ENCODE results near the gene AS3MT. TPM values are rescaled to one million over a fixed set of nuclear protein-coding genes. Genes with fewer than 3 reads are reported as not detected.

The AS3MT gene
- total and polyA plus RNA-seq, 2 of the 8 experiments (the other 6 are each of a cell fraction or from before 2014, with no cell fraction given), result 5.8 to 10.3 TPM

- Histone ChIP-seq H4K5ac (ENCODE audit: insufficient read length, low read depth, low read length) (no peak overlapping the region), H3K79me2 (ENCODE audit: control insufficient read depth in 1 of 2, insufficient read depth in 2 of 2, low read length in 2 of 2) (no peaks in the 10 kb centered on the region), H2BK120ac (replicated peaks; ENCODE audit: low read depth, low read length) (no peak overlapping the region), H3K4ac (replicated peaks; ENCODE audit: insufficient read length, low read depth, low read length) (no peak overlapping the region), H3K27ac (ENCODE audit: low read depth, low read length) (no peak overlapping the region), H3K56ac (replicated peaks; ENCODE audit: insufficient read length, low read depth, low read length) (no peak overlapping the region), H2BK12ac (ENCODE audit: low read depth, low read length) (peak overlapping the region; percentile 33; the same call in 1 of the 2 replicates), H3K4me3 (ENCODE audit: extremely low read depth in 1 of 4, insufficient read depth in 2 of 4, low read depth in 3 of 4, low read length in 4 of 4) (no peak overlapping the region), H4K91ac (replicated peaks; ENCODE audit: insufficient read length, low read length) (no peak overlapping the region), H3K9me3 (ENCODE audit: insufficient read depth in 2 of 2, low read depth in 1 of 2, low read length in 1 of 2) (no peaks in the 10 kb centered on the region), H3K27me3 (replicated peaks in 1 of 4; ENCODE audit: control insufficient read depth in 3 of 4, extremely low read depth in 1 of 4, insufficient read depth in 3 of 4, low read length in 3 of 4) (no peaks in the 10 kb centered on the region; a peak in 1 of 7 replicates), H4K8ac (ENCODE audit: extremely low read depth, insufficient read depth, low read length) (no peak overlapping the region), H3K79me1 (ENCODE audit: low read depth, low read length) (no peaks in the 10 kb centered on the region), H3K23me2 (ENCODE audit: low read depth, low read length) (no peaks in the 10 kb centered on the region; the same call in 1 of the 2 replicates), H3K9ac (replicated peaks in 1 of 4; ENCODE audit: extremely low read depth in 1 of 4, low read depth in 3 of 4, low read length in 3 of 4) (no peak overlapping the region), H2AK5ac (ENCODE audit: low read depth, low read length) (no peak overlapping the region), H3K4me1 (replicated peaks in 1 of 4; ENCODE audit: control insufficient read depth in 3 of 4, insufficient read depth in 4 of 4, low read length in 3 of 4) (0 out of 7 replicates have a peak, but pooled peaks cover 0 to 2% (median 0%) of the 10 kb centered on the region in 4 experiments), H2BK5ac (ENCODE audit: low read depth, low read length) (no peak overlapping the region), H4K20me1 (replicated peaks in 1 of 2; ENCODE audit: control insufficient read depth in 1 of 2, insufficient read depth in 2 of 2, low read length in 2 of 2) (no peaks in the 10 kb centered on the region), H3K18ac (ENCODE audit: extremely low read depth, low read length) (no peak overlapping the region), H2AFZ (ENCODE audit: low read length) (no peak overlapping the region), H3K14ac (ENCODE audit: insufficient read length) (no peak overlapping the region), H3K23ac (ENCODE audit: insufficient read length) (no peak overlapping the region), H2BK15ac (ENCODE audit: low read length) (no peak overlapping the region), H3K4me2 (ENCODE audit: insufficient read depth in 1 of 2, low read depth in 2 of 2, low read length in 2 of 2) (no peak overlapping the region), H3K36me3 (ENCODE audit: control insufficient read depth in 2 of 4, insufficient read depth in 4 of 4, low read length in 3 of 4) (no peaks in the 10 kb centered on the region), H2BK20ac (ENCODE audit: low read length) (no peak overlapping the region)
- FAIRE-seq (no peak), DNase-seq (ENCODE audit: low read depth in 1 of 2, low spot score in 2 of 2) (no peak)
- ChIA-PET CTCF (ENCODE audit: partially characterized antibody) (interaction anchor here (0.6 to 11.3 kb wide), 13 partner anchors 8 to 479 kb away, joined by 3 to 118 read pairs (median 5); partner anchors contain the start of gene CNNM2), POLR2A (ENCODE audit: partially characterized antibody) (no interaction called here)
- WGBS, 2 experiments (ENCODE audit: extremely low coverage in 1 of 2, insufficient coverage in 1 of 2, insufficient read length in 1 of 2, insufficient replicate concordance in 2 of 2, low coverage in 1 of 2, low lambda C conversion rate in 2 of 2, missing lambda C conversion rate in 1 of 2), result 75% methylated on average over 9 of the region's 9 CpGs; no CpG with 5 or more reads in 1 of the 2 experiments
- TF ChIP-seq SIX5 (IDR thresholded peaks at IDR 0.05; ENCODE audit: low read depth, low read length), result no peak
- no peak for TF ChIP-seq YY1 (IDR thresholded peaks at IDR 0.05; ENCODE audit: low read depth, low read length)
- no peak for TF ChIP-seq CTCF (IDR thresholded peaks at IDR 0.05; ENCODE audit: control extremely low read depth in 1 of 3, insufficient read depth in 1 of 3, low read depth in 1 of 3, low read length in 3 of 3)
- no peak for TF ChIP-seq EGR1 (IDR thresholded peaks at IDR 0.05; ENCODE audit: borderline replicate concordance, low read depth, low read length)
- no peak for TF ChIP-seq BACH1 (IDR thresholded peaks at IDR 0.05; ENCODE audit: low read length)
- no peak for TF ChIP-seq KDM1A (IDR thresholded peaks at IDR 0.05; ENCODE audit: borderline replicate concordance, low read length)
- no peak for TF ChIP-seq CEBPB (IDR thresholded peaks at IDR 0.05; ENCODE audit: low read depth, low read length)
- no peak for TF ChIP-seq BCL11A (IDR thresholded peaks at IDR 0.05; ENCODE audit: low read depth in 2 of 2, low read length in 2 of 2)
- no peak for TF ChIP-seq CBX8 (IDR thresholded peaks at IDR 0.05; ENCODE audit: borderline replicate concordance, low read depth, low read length)
- TF ChIP-seq JUN (IDR thresholded peaks at IDR 0.05; ENCODE audit: low read depth, low read length), result no peak
- no peak for TF ChIP-seq POU5F1 (IDR thresholded peaks at IDR 0.05; ENCODE audit: low read depth, low read length)
- no peak for TF ChIP-seq SP2 (IDR thresholded peaks at IDR 0.05; ENCODE audit: low read length)
- no peak for TF ChIP-seq SUZ12 (IDR thresholded peaks at IDR 0.05; ENCODE audit: low read length)
Observed at GRCh38 chr10:102834143-102834542, 35.1 kb upstream of the AS3MT start.

All from H1 (cell line).